SK-N-SH (cell line): ENCODE data around the gene YJEFN3. TPM values are rescaled to one million over a fixed set of nuclear protein-coding genes. Genes with fewer than 3 reads are reported as not detected.

Experiments
- CTCF ChIA-PET: fragments of 300-600, 350-600 bp; formaldehyde crosslinking; extraction: SDS; loops from one replicate; lab custom pipeline; 2021; lab: Yijun Ruan, JAX
- POLR2A ChIA-PET: fragments of 350-600 bp; sonication (Branson Sonifier 250); formaldehyde crosslinking; extraction: SDS; loops from one replicate; lab custom pipeline; 2020; ENCODE audit warnings: antibody characterized with exemption, inconsistent platforms; lab: Yijun Ruan, JAX
- DNase-seq: peaks from one replicate; pipeline ENCODE4 v3.0.0; 2012
- H2AFZ ChIP-seq: fragments of 200-600 bp; sonication (generic); 2 replicates; pipeline ENCODE4 v1.8.1; 2016; ENCODE audit warnings: antibody characterized with exemption, mild to moderate bottlenecking, low read depth
- H3F3A ChIP-seq: fragments of 200-600 bp; sonication (generic); replicated peaks from 2 replicates; pipeline ENCODE3; 2016; ENCODE audit warnings: antibody characterized with exemption, mild to moderate bottlenecking; ENCODE audit not compliant: insufficient read depth
- H3K27ac ChIP-seq, 2 experiments: fragments of 200-500 bp in 1 of 2; fragments of 200-600 bp in 1 of 2; sonication (Bioruptor generic) in 1 of 2; sonication (generic), shearing (Covaris generic) in 1 of 2; 2 replicates each; pipeline versions ENCODE4 v1.5.1 to v1.6.1; 2014 to 2016; ENCODE audit warnings: low read depth in 2 of 2, inconsistent platforms in 1 of 2, low read length in 1 of 2, mild to moderate bottlenecking in 1 of 2, mixed read lengths in 1 of 2
- H3K27me3 ChIP-seq: fragments of 200-600 bp; sonication (generic), shearing (Covaris generic); 2 replicates; pipeline ENCODE4 v1.6.1; 2016; ENCODE audit warnings: mixed run types; ENCODE audit not compliant: insufficient read depth
- H3K36me3 ChIP-seq, 2 experiments: fragments of 200-500 bp in 1 of 2; fragments of 200-600 bp in 1 of 2; sonication (Bioruptor generic) in 1 of 2; sonication (generic) in 1 of 2; replicated peaks in 1 of 2; 2 replicates each; pipeline versions ENCODE3 to v1.5.1; 2014 to 2016; ENCODE audit warnings: low read length in 1 of 2, mild to moderate bottlenecking in 1 of 2; ENCODE audit not compliant: insufficient read depth in 2 of 2, control insufficient read depth in 1 of 2
- H3K4me1 ChIP-seq, 2 experiments: fragments of 200-500 bp in 1 of 2; fragments of 200-600 bp in 1 of 2; sonication (Bioruptor generic) in 1 of 2; sonication (generic), shearing (Covaris generic) in 1 of 2; 2 replicates each; pipeline versions ENCODE4 v1.5.1 to v1.6.1; 2014 to 2016; ENCODE audit warnings: low read depth in 1 of 2, low read length in 1 of 2, mixed run types in 1 of 2; ENCODE audit not compliant: insufficient read depth in 2 of 2, control insufficient read depth in 1 of 2
- H3K4me2 ChIP-seq: fragments of 200-600 bp; sonication (generic), shearing (Covaris generic); 2 replicates; pipeline ENCODE4 v1.6.1; 2017; ENCODE audit warnings: mixed run types
- H3K4me3 ChIP-seq, 2 experiments: fragments of 200-500 bp in 1 of 2; fragments of 200-600 bp in 1 of 2; sonication (Bioruptor generic) in 1 of 2; sonication (generic), shearing (Covaris generic) in 1 of 2; 2 replicates each; pipeline versions ENCODE4 v1.5.1 to v1.8.1; 2014 to 2016; ENCODE audit warnings: low read depth in 2 of 2, inconsistent platforms in 1 of 2, low read length in 1 of 2, mild to moderate bottlenecking in 1 of 2, mixed read lengths in 1 of 2, moderate library complexity in 1 of 2
- H3K79me2 ChIP-seq: fragments of 200-600 bp; sonication (generic); 2 replicates; pipeline ENCODE4 v1.8.1; 2017; ENCODE audit warnings: mild to moderate bottlenecking; ENCODE audit not compliant: insufficient read depth
- H3K9ac ChIP-seq: fragments of 200-600 bp; sonication (generic); 2 replicates; pipeline ENCODE4 v1.6.1; 2017; ENCODE audit warnings: mixed run types
- H3K9me2 ChIP-seq: fragments of 200-600 bp; sonication (generic); 2 replicates; pipeline ENCODE4 v1.6.1; 2017; ENCODE audit warnings: mixed run types
- H3K9me3 ChIP-seq: fragments of 200-600 bp; sonication (generic); 2 replicates; pipeline ENCODE4 v1.6.1; 2017; ENCODE audit warnings: mixed run types, mild to moderate bottlenecking, moderate library complexity
- H4K20me1 ChIP-seq: fragments of 200-600 bp; sonication (generic); 2 replicates; pipeline ENCODE4 v1.6.1; 2017; ENCODE audit warnings: mild to moderate bottlenecking, mixed run types; ENCODE audit not compliant: insufficient read depth
- CHD2 ChIP-seq: fragments of 150-350 bp; IDR thresholded peaks from 2 replicates; pipeline ENCODE4 v1.6.1; 2018; ENCODE audit warnings: low read length; ENCODE audit not compliant: partially characterized antibody
- CTCF ChIP-seq: fragments of 200-600 bp; sonication (generic); IDR thresholded peaks from 2 replicates; pipeline ENCODE4 v1.6.1; 2017; ENCODE audit warnings: antibody characterized with exemption, mild to moderate bottlenecking, moderate library complexity
- FOXJ3 ChIP-seq: sonication (generic); formaldehyde crosslinking; IDR thresholded peaks from 2 replicates; pipeline ENCODE4 v1.5.1; 2020; ENCODE audit warnings: mild to moderate bottlenecking, missing genetic modification reagents
- GABPA ChIP-seq: IDR thresholded peaks from 2 replicates; pipeline ENCODE4 v1.4.0; 2012; ENCODE audit warnings: low read depth, mild to moderate bottlenecking
- JUND ChIP-seq: IDR thresholded peaks from 2 replicates; pipeline ENCODE4 v1.4.0; 2012
- MAX ChIP-seq: IDR thresholded peaks from 2 replicates; pipeline ENCODE4 v1.4.0; 2012; ENCODE audit warnings: low read depth
- NFIC ChIP-seq: IDR thresholded peaks from 2 replicates; pipeline ENCODE4 v1.4.0; 2012; ENCODE audit warnings: borderline replicate concordance
- NRF1 ChIP-seq: IDR thresholded peaks from 2 replicates; pipeline ENCODE4 v1.6.1; 2012; ENCODE audit warnings: low read depth, mild to moderate bottlenecking, low read length
- POLR2AphosphoS5 ChIP-seq: IDR thresholded peaks from 2 replicates; pipeline ENCODE4 v1.6.1; 2012; ENCODE audit warnings: low read depth, low read length
- RAD21 ChIP-seq: IDR thresholded peaks from 2 replicates; pipeline ENCODE4 v1.6.1; 2012; ENCODE audit warnings: mild to moderate bottlenecking, low read length
- RCOR1 ChIP-seq: fragments of 150-350 bp; IDR thresholded peaks from 2 replicates; pipeline ENCODE4 v1.6.1; 2017; ENCODE audit warnings: antibody characterized with exemption, low read length
- REST ChIP-seq: IDR thresholded peaks from 2 replicates; pipeline ENCODE4 v1.6.1; 2012; ENCODE audit warnings: mild to moderate bottlenecking, low read depth, low read length, moderate library complexity
- RFX5 ChIP-seq: IDR thresholded peaks from 2 replicates; pipeline ENCODE4 v1.6.1; 2012; ENCODE audit warnings: mild to moderate bottlenecking, improper control_type of control experiment, low read length
- RXRA ChIP-seq: IDR thresholded peaks from 2 replicates; pipeline ENCODE4 v1.4.0; 2012; ENCODE audit warnings: low read depth, mild to moderate bottlenecking, borderline replicate concordance
- SMC3 ChIP-seq: IDR thresholded peaks from 2 replicates; pipeline ENCODE4 v1.6.1; 2012; ENCODE audit warnings: low read depth, low read length, improper control_type of control experiment
- TAF1 ChIP-seq: IDR thresholded peaks from 2 replicates; pipeline ENCODE4 v1.6.1; 2012; ENCODE audit warnings: low read depth, mild to moderate bottlenecking, low read length, moderate library complexity, borderline replicate concordance
- TEAD4 ChIP-seq: IDR thresholded peaks from 2 replicates; pipeline ENCODE4 v1.4.0; 2012; ENCODE audit warnings: mild to moderate bottlenecking, borderline replicate concordance; ENCODE audit not compliant: insufficient read depth
- USF1 ChIP-seq: IDR thresholded peaks from 2 replicates; pipeline ENCODE4 v1.4.0; 2012; ENCODE audit warnings: low read depth, borderline replicate concordance
- YY1 ChIP-seq: IDR thresholded peaks from 2 replicates; pipeline ENCODE4 v1.4.0; 2012; ENCODE audit warnings: low read depth, mild to moderate bottlenecking
- ZBTB33 ChIP-seq: IDR thresholded peaks from 2 replicates; pipeline ENCODE4 v1.4.0; 2012; ENCODE audit warnings: low read depth, borderline replicate concordance
- WGBS: methylation state at CpG from one replicate; pipeline ENCODE4 v1.1.6; 2017; ENCODE audit warnings: low lambda C conversion rate; 5-methylcytosine and 5-hydroxymethylcytosine counted together
- polyA plus RNA-seq, 3 experiments: library from polyadenylated mRNA; depleted of rRNA; stranded (reverse); fragments of >200 nt; gene quantifications; 2 replicates each; pipeline ENCODE4 v1.2.3, GENCODE V29; 2012

The YJEFN3 gene
- polyA plus RNA-seq, 1 of the 3 experiments (the other 2 are of a cell fraction), result 7.2 TPM

GRCh38 chr19:19561946-19562664 is 33.4 kb downstream of the YJEFN3 start:
- H4K20me1 ChIP-seq, result no peaks in the 10 kb centered on the region
- H3K9ac ChIP-seq, result no peak overlapping the region
- no peaks in the 10 kb centered on the region for H3F3A ChIP-seq
- no peaks in the 10 kb centered on the region for H3K27me3 ChIP-seq
- POLR2A ChIA-PET, result no interaction called here
- no peak overlapping the region for H3K4me2 ChIP-seq
- no peaks in the 10 kb centered on the region for H3K79me2 ChIP-seq
- TF ChIP-seq FOXJ3, result no peak
- no peak for TF ChIP-seq RAD21
- no peak for TF ChIP-seq ZBTB33
- TF ChIP-seq YY1, result no peak
- no peak for TF ChIP-seq REST
- TF ChIP-seq NFIC, result no peak
- TF ChIP-seq CHD2, result no peak
- TF ChIP-seq JUND, result no peak
- no peak for TF ChIP-seq RFX5
- TF ChIP-seq GABPA, result no peak
- no peak for TF ChIP-seq USF1
- no peak for TF ChIP-seq NRF1
- TF ChIP-seq TEAD4, result no peak
- no peak for TF ChIP-seq RCOR1
- TF ChIP-seq RXRA, result no peak
- no peak for TF ChIP-seq POLR2AphosphoS5
- no peak for TF ChIP-seq MAX
- no peak for TF ChIP-seq SMC3
- no peak for TF ChIP-seq TAF1
- TF ChIP-seq CTCF, result no peak
- WGBS, result 93% methylated on average over 16 of the region's 26 CpGs
- CTCF ChIA-PET, result interaction anchor here (0.7 to 1.1 kb wide), 3 partner anchors 14 to 30 kb away, joined by 3 read pairs; no protein-coding TSS in a partner anchor
- no peaks in the 10 kb centered on the region for H3K36me3 ChIP-seq
- DNase-seq, result no peak
- no peaks in the 10 kb centered on the region; a peak in 1 of 4 replicates for H3K4me1 ChIP-seq
- no peaks in the 10 kb centered on the region for H3K9me2 ChIP-seq
- H3K9me3 ChIP-seq, result no peaks in the 10 kb centered on the region
- no peak overlapping the region for H2AFZ ChIP-seq
- no peak overlapping the region for H3K4me3 ChIP-seq
- no peak overlapping the region for H3K27ac ChIP-seq
